ENCODE results near the gene HTR2A.
A peak's percentile ranks its signal among the peaks of the same experiment; 100 is the strongest.

The HTR2A gene

DNA sequence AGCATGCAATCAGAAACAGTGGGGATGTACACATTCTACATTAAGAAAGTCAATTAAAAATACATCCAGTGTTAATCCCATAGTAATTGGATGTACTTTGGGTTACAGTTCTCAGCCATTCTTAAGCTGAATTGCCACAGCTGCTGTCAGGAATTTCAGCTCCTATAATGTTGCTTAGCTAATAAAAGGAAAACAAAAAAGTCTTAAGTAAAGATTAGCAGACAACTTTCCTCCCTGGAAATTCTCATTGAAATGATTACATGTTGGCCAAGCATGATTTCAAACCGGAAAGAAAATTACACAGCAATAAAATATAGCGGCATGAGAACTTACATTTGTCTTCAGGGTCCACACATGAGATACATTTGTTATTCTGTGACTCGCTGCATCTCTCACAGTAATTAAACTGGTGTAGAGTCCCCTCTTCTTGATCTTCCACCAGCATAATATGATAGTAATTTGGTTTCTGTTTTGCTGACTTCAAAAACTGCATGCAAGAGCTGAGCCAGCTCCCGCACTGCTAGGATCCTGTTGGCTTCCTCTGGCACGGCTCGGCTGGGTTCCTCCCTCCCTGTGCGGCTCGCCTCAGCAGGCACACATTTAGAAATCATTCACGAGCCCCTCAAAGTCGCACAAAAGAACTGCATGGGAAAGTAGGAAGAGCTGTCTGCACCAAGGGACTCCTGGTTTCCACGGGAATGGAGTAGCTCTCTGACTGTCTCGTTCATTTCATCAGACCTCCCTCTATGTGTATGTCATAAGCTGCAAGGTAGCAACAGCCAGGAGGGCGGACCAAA, at the start of gene HTR2A:
TSS of gene HTR2A (minus strand) at position 713 of the 797 bp plus-strand sequence. CDS start 1,147 bp downstream, outside the sequence.
- Mint-ChIP-seq H3K4me3 (peak within 1 kb of the TSS; percentile 35), H3K27ac (no peak within 1 kb of the TSS)

DNA sequence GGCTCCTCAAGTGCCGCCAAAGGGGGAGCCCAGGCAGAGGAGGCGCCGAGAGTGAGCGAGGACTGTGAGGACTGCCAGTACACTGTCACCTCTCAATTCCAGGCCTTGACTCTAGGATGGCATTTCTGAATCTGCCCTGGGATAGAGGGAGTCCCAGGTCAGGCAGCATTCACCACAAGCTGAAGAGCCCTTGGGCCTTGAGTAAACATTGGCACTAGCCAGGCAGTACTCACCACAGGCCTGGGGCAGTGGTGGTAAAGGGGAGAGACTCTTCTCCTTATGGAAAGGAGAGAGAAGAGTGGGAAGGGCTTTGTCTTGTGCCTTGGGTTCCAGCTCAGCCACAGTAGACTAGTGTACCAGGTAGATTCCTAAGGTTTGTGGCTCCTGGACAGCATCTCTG, 39.7 kb upstream of the HTR2A start:
- no peak for ATAC-seq (ENCODE audit: low read depth)
- H3K27ac Mint-ChIP-seq = no peak overlapping the region
- peaks cover 4% of the 10 kb centered on the region for H3K9me3 Mint-ChIP-seq
- H3K27me3 Mint-ChIP-seq = peaks cover 9% of the 10 kb centered on the region
- no peaks in the 10 kb centered on the region for H3K4me1 Mint-ChIP-seq
- H3K4me3 Mint-ChIP-seq = no peak overlapping the region
- no peak for DNase-seq (ENCODE audit: low spot score in 2 of 2)
- peaks cover 6% of the 10 kb centered on the region for H3K36me3 Mint-ChIP-seq

More for the DNA sequence above, at the start of gene HTR2A:
- ATAC-seq (ENCODE audit: low read depth) (no peak), DNase-seq (ENCODE audit: low spot score in 2 of 2) (no peak)
- H3K27me3 Mint-ChIP-seq = peaks cover 13% of the 10 kb centered on the region
- H3K4me1 Mint-ChIP-seq = peaks cover 14% of the 10 kb centered on the region
- H3K9me3 Mint-ChIP-seq = no peaks in the 10 kb centered on the region
- no peaks in the 10 kb centered on the region for H3K36me3 Mint-ChIP-seq

DNA sequence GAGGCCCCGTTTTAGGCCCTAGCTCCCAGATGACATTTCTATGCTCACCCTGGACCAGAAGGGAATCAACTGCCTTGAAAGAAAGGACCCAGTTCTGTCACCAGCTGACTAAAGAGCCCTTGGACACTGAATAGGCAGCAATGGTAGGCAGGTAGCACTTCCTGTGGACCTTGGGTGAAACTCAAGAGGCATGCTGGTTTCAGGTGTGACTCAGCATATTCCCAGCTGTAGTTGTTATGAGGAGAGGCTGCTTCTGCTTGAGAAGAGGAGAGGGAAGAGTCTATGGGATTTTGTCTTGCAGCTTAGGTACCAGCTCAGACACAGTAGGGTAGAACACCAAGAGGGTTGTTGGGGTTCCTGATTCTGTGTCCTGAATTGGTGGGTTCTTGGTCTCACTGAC, 37.9 kb upstream of the HTR2A start:
- Mint-ChIP-seq H3K9me3 (no peaks in the 10 kb centered on the region), H3K4me1 (no peaks in the 10 kb centered on the region), H3K27ac (no peak overlapping the region), H3K27me3 (peaks cover 9% of the 10 kb centered on the region), H3K4me3 (no peak overlapping the region), H3K36me3 (peaks cover 6% of the 10 kb centered on the region)
- DNase-seq (ENCODE audit: low spot score in 2 of 2) = no peak
- ATAC-seq (ENCODE audit: low read depth) = no peak

DNA sequence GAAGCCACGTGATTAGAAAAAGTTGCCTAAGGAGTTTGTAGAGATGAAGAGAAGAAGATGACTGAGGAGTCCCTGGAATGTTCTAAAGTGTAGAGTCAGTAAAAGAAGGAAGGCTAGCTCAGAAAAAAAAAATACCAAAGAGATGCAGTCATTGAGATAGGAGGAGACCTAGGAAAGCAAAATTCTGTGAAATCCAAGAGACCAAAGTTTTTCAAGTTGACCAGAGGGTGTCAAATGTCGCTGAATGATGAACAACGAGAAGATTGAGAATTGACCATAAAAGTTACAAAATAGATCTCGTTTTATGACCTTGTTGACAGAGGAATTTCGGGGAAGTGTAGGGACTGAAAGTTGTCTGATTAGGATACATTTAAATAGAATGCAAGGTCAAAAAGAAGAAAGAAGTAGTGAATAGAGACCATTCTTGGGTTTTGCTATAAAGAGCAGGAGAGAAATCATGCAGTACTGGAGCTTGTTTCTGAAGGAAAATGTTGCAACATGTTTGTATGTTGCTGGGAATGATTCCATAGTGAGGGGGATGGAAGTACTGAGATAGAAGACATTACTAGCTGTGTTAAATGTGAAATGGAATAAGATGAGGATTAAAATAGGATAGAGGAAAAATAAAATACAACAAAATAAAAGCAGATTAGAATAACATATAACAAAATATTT, 30.2 kb upstream of the HTR2A start:
- ATAC-seq (ENCODE audit: low read depth) (no peak), DNase-seq (ENCODE audit: low spot score in 2 of 2) (no peak)
- Mint-ChIP-seq H3K36me3 (no peaks in the 10 kb centered on the region), H3K4me1 (no peaks in the 10 kb centered on the region), H3K9me3 (no peaks in the 10 kb centered on the region), H3K27me3 (peaks cover 2% of the 10 kb centered on the region), H3K4me3 (no peak overlapping the region), H3K27ac (no peak overlapping the region)

DNA sequence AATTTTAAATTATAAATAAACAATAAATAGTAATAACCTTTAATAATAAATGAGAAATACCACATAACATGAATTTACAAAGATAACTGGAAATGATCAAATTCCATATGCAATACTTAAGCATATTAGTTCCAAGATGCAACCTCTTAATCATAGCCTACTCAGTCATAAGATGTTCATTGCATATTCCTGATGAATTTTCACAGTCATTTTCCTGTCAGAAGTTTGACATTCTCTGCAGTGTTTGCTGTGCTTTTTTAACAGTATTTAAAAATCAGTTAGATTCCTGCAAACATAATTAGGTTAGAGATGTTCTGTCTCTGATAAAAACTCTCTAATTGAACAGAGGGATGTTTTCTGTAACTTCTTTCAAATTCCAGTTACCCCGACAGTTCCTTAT, 28.6 kb upstream of the HTR2A start:
- no peak for DNase-seq (ENCODE audit: low spot score in 2 of 2)
- Mint-ChIP-seq H3K27ac (no peak overlapping the region), H3K9me3 (no peaks in the 10 kb centered on the region), H3K4me1 (no peaks in the 10 kb centered on the region), H3K36me3 (no peaks in the 10 kb centered on the region), H3K4me3 (no peak overlapping the region), H3K27me3 (peaks cover 2% of the 10 kb centered on the region)
- ATAC-seq (ENCODE audit: low read depth) = no peak

DNA sequence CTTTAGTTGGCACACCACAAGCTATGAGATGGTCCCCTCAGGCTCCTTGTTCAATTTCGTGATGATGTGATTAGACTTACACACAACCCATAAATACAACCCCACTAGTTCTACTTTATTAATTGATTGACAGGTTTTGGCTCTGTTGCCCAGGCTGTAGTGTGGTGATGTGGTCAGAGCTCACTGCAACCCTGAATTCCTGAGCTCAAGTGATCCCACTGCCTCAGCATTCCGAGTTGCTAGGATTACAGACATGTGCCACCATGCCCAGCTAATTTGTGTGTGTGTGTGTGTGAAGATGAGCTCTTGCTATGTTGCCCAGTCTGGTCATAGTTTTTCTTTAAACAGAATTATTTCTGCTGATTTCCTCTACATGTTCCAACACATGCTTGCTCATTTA, 17.5 kb upstream of the HTR2A start:
- Mint-ChIP-seq H3K4me3 (no peak overlapping the region), H3K9me3 (no peaks in the 10 kb centered on the region), H3K27ac (no peak overlapping the region), H3K36me3 (no peaks in the 10 kb centered on the region), H3K4me1 (no peaks in the 10 kb centered on the region), H3K27me3 (no peaks in the 10 kb centered on the region)
- DNase-seq (ENCODE audit: low spot score in 2 of 2) (no peak), ATAC-seq (ENCODE audit: low read depth) (no peak)

DNA sequence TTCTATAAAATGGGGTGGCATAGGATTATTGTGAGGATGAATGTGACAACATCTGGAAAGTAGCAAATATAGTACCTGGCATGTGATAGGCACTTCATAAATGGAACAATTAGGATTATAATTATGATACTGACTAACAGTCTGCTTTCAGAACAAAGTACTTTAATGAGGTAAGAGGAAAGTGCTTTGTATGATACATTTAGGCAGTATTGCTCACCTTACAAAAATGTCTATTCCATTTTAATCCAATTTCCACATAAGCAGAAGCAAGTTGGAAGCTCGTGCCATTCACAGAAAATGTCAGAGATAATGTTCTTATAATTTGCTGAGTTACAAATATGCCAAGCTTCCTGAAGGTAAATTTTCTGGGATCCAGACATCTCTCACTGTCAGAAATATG, 16.9 kb upstream of the HTR2A start:
- Mint-ChIP-seq H3K4me3 (no peak overlapping the region), H3K9me3 (no peaks in the 10 kb centered on the region), H3K4me1 (no peaks in the 10 kb centered on the region), H3K36me3 (no peaks in the 10 kb centered on the region), H3K27me3 (no peaks in the 10 kb centered on the region), H3K27ac (no peak overlapping the region)
- ATAC-seq (ENCODE audit: low read depth) (no peak), DNase-seq (ENCODE audit: low spot score in 2 of 2) (no peak)

DNA sequence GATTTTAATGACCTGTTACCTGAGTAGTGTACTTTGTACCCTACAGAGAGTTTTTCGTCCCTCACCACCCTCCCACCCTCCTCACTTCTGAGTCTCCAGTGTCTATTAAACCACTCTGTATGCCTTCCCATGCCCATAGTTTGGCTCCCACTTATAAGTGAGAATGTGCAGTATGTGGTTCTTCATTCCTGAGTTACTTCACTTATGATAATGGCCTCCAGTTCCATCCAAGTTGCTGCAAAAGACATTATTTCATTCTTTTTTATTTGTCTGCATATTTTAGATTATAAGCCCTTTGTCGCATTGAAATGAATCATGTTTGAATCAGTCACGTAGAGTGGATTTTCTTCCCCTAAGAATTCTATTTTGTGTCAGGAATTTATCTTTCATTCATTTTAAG, 12.2 kb upstream of the HTR2A start:
- no peaks in the 10 kb centered on the region for H3K36me3 Mint-ChIP-seq
- no peaks in the 10 kb centered on the region for H3K27me3 Mint-ChIP-seq
- no peak overlapping the region for H3K27ac Mint-ChIP-seq
- DNase-seq (ENCODE audit: low spot score in 2 of 2) (no peak), ATAC-seq (ENCODE audit: low read depth) (no peak)
- no peaks in the 10 kb centered on the region for H3K4me1 Mint-ChIP-seq
- no peaks in the 10 kb centered on the region for H3K9me3 Mint-ChIP-seq
- H3K4me3 Mint-ChIP-seq = no peak overlapping the region

DNA sequence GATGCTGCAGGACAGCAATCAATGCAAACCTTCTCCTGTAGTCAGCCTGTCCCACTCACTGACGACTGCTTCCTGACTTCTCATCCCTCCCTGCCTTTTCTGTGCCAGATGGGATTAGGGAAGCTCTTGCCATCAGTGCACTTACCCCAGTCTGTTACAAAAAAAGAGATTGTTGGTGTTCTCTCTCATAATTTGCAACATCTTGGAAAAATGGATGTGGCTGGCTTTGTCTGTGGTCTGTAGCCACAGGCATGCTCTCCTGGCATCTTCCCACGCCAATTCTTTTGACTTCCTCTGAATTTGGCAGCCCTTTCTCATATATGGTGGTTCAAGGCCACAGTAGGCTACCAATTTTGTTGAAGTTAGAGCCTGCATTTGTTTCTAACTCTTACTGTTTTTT, 11.6 kb upstream of the HTR2A start:
- no peaks in the 10 kb centered on the region for H3K36me3 Mint-ChIP-seq
- no peak overlapping the region for H3K4me3 Mint-ChIP-seq
- no peak overlapping the region for H3K27ac Mint-ChIP-seq
- no peaks in the 10 kb centered on the region for H3K9me3 Mint-ChIP-seq
- no peak for ATAC-seq (ENCODE audit: low read depth)
- DNase-seq (ENCODE audit: low spot score in 2 of 2) = no peak
- H3K27me3 Mint-ChIP-seq = no peaks in the 10 kb centered on the region
- no peaks in the 10 kb centered on the region for H3K4me1 Mint-ChIP-seq

DNA sequence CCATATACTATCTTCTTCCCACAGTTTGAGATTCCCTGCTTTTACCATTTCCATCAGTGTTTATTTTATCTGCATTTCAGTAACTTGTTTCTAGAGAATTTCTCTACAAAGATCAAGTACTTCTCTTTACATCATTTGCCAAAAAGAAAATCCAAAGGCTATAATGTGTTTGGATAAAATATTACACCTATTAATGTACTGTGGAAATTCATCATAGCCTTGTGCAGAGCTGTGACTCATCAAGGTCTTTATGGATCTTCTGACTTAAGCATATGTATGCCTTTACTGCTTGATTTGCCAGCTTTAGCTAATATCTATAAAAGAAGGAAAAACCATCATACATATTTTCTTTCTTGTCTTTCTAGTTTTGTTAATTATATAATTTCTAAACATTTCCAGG, 9.6 kb upstream of the HTR2A start:
- H3K27ac Mint-ChIP-seq = no peak overlapping the region
- H3K27me3 Mint-ChIP-seq = peaks cover 3% of the 10 kb centered on the region
- H3K4me3 Mint-ChIP-seq = no peak overlapping the region
- DNase-seq (ENCODE audit: low spot score in 2 of 2) (no peak), ATAC-seq (ENCODE audit: low read depth) (no peak)
- no peaks in the 10 kb centered on the region for H3K9me3 Mint-ChIP-seq
- no peaks in the 10 kb centered on the region for H3K36me3 Mint-ChIP-seq
- H3K4me1 Mint-ChIP-seq = no peaks in the 10 kb centered on the region

DNA sequence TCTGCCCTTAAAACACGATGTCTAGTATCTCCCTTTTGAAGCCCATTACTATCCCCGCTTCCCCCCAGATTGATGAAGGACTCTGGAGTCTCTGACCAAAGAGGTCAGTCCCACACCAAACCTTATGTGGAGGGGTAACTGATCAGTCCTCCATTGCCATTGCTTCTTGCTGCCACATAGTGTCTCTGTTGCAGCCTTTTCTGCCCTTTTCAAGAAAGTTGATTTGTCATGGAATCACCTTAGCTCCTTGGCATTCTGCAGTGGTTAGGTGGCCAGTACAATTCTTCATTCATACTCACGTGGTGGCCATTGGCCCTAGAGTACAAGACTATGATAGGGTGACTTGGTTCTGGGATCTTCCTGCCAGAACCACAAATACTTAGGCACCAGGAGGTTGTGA, 8.4 kb upstream of the HTR2A start:
- DNase-seq (ENCODE audit: low spot score in 2 of 2) (no peak), ATAC-seq (ENCODE audit: low read depth) (no peak)
- Mint-ChIP-seq H3K4me3 (no peak overlapping the region), H3K4me1 (no peaks in the 10 kb centered on the region), H3K27ac (no peak overlapping the region), H3K27me3 (peaks cover 3% of the 10 kb centered on the region), H3K9me3 (no peaks in the 10 kb centered on the region), H3K36me3 (no peaks in the 10 kb centered on the region)

DNA sequence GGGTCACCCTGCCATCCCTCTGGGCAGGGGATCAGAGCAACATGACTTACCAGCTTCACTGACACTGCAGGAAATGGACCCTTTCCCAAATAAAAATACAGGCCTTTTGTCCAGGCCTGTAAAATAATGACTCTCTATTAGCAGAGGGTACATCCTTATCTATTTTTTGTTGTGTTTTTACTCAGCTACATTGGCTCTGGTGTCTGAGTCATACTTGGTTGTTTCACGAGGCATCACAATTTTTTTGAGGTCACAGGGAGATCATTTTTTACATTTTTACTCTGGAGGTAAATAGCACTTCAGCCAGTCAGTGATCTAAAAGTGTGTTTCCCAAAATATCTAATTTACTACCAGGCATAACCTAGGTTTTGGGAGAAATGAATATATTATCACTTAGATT, 6.9 kb upstream of the HTR2A start:
- no peaks in the 10 kb centered on the region for H3K4me1 Mint-ChIP-seq
- peaks cover 3% of the 10 kb centered on the region for H3K27me3 Mint-ChIP-seq
- no peaks in the 10 kb centered on the region for H3K9me3 Mint-ChIP-seq
- ATAC-seq (ENCODE audit: low read depth) = no peak
- no peak overlapping the region for H3K27ac Mint-ChIP-seq
- no peaks in the 10 kb centered on the region for H3K36me3 Mint-ChIP-seq
- H3K4me3 Mint-ChIP-seq = no peak overlapping the region
- DNase-seq (ENCODE audit: low spot score in 2 of 2) = no peak

DNA sequence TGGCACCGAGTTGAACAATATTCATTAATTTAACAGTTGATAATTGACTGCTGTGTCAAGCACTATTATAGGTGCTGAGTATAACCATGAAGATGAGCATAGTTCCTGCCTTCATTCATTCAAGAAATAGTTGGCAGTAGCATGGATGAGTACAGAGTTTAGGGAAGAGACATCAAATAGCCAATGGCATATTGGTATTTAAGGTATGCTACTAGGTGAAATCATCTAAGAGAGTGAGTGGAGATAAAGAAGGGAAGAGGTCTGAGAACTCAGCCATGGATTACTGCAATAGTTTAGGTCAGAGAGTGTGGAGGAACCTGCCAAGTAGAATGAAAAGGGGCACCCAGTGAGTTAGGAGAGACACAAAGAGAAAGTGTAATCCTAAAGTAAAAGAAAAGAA, 4.9 kb upstream of the HTR2A start:
- DNase-seq (ENCODE audit: low spot score in 2 of 2) (no peak), ATAC-seq (ENCODE audit: low read depth) (no peak)
- Mint-ChIP-seq H3K36me3 (no peaks in the 10 kb centered on the region), H3K4me3 (no peak overlapping the region), H3K27me3 (peaks cover 10% of the 10 kb centered on the region), H3K27ac (no peak overlapping the region), H3K4me1 (peaks cover 2% of the 10 kb centered on the region), H3K9me3 (no peaks in the 10 kb centered on the region)

DNA sequence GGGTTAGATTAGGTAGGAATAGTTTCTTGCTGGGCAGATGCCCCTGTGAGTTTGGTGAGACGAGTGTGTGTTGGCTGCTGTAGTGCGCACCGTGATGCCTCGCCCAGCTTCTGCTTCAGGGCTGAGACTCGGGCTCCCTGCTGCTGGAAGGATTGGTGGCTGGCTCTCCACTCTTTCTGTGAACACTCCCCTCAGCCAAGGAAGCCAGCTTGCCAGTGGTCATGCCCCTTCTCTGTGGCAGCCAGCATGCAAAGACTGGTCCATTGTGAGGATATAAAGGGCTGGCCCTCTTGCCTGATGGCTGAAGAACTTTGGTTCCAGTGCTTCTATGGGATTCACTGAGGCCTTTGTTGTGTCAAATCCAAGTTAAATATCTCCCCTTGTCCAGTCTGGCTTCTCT, 2.9 kb upstream of the HTR2A start:
- no peaks in the 10 kb centered on the region for H3K9me3 Mint-ChIP-seq
- peaks cover 4% of the 10 kb centered on the region for H3K4me1 Mint-ChIP-seq
- H3K4me3 Mint-ChIP-seq = no peak overlapping the region
- H3K27ac Mint-ChIP-seq = no peak overlapping the region
- DNase-seq (ENCODE audit: low spot score in 2 of 2) (no peak), ATAC-seq (ENCODE audit: low read depth) (no peak)
- H3K27me3 Mint-ChIP-seq = peaks cover 10% of the 10 kb centered on the region
- H3K36me3 Mint-ChIP-seq = no peaks in the 10 kb centered on the region

DNA sequence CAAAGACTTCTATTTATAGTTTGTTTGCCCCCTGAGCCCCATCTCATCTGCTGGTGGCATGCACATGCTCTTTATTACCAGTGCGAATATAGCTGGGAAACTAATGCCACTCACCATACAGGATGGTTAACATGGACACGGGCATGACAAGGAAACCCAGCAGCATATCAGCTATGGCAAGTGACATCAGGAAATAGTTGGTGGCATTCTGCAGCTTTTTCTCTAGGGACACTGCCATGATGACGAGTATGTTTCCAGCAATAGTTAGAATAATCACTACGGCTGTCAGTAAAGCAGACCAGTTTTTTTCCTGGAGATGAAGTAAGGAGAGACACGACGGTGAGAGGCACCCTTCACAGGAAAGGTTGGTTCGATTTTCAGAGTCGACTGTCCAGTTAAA, 1.5 kb downstream of the HTR2A start:
- no peaks in the 10 kb centered on the region for H3K9me3 Mint-ChIP-seq
- H3K4me3 Mint-ChIP-seq = no peak overlapping the region
- no peak for ATAC-seq (ENCODE audit: low read depth)
- H3K4me1 Mint-ChIP-seq = peaks cover 14% of the 10 kb centered on the region
- peaks cover 19% of the 10 kb centered on the region for H3K27me3 Mint-ChIP-seq
- no peak for DNase-seq (ENCODE audit: low spot score in 2 of 2)
- no peak overlapping the region for H3K27ac Mint-ChIP-seq
- no peaks in the 10 kb centered on the region for H3K36me3 Mint-ChIP-seq

Measured in memory B cell (primary cell).